ENCODE measurements around the gene NEK3. TPM values are rescaled to one million over a fixed set of nuclear protein-coding genes. Genes with fewer than 3 reads are reported as not detected.

NEK3 gene
- total and polyA plus RNA-seq, 4 donors = 3.0 to 4.4 (median 3.9) TPM

DNA sequence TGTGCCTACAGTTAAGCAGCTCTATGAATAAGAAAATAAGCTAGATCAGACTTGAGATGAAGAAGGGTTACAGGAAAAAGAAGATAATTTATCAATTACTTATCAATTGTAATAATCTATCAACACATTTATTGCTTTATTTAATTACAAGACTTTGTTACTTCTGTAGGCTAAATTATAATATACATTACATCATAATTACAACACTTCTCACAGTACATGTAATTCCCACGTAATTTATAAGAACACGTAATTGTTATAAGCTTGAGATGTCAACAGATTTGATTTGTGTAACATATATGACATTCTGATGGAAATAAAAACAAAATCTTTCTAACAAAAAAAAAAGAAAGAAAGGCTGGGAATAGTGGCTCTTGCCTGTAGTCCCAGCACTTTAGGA lies 67.3 kb downstream of the NEK3 start:
- TF ChIP-seq SP1 (IDR thresholded peaks at IDR 0.05) = no peak
- TF ChIP-seq, protein P1, sequence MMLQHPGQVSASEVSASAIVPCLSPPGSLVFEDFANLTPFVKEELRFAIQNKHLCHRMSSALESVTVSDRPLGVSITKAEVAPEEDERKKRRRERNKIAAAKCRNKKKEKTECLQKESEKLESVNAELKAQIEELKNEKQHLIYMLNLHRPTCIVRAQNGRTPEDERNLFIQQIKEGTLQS (IDR thresholded peaks at IDR 0.05) = no peak
- TF ChIP-seq, protein P2, sequence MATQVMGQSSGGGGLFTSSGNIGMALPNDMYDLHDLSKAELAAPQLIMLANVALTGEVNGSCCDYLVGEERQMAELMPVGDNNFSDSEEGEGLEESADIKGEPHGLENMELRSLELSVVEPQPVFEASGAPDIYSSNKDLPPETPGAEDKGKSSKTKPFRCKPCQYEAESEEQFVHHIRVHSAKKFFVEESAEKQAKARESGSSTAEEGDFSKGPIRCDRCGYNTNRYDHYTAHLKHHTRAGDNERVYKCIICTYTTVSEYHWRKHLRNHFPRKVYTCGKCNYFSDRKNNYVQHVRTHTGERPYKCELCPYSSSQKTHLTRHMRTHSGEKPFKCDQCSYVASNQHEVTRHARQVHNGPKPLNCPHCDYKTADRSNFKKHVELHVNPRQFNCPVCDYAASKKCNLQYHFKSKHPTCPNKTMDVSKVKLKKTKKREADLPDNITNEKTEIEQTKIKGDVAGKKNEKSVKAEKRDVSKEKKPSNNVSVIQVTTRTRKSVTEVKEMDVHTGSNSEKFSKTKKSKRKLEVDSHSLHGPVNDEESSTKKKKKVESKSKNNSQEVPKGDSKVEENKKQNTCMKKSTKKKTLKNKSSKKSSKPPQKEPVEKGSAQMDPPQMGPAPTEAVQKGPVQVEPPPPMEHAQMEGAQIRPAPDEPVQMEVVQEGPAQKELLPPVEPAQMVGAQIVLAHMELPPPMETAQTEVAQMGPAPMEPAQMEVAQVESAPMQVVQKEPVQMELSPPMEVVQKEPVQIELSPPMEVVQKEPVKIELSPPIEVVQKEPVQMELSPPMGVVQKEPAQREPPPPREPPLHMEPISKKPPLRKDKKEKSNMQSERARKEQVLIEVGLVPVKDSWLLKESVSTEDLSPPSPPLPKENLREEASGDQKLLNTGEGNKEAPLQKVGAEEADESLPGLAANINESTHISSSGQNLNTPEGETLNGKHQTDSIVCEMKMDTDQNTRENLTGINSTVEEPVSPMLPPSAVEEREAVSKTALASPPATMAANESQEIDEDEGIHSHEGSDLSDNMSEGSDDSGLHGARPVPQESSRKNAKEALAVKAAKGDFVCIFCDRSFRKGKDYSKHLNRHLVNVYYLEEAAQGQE (IDR thresholded peaks at IDR 0.05) = no peak
- 95% methylated on average over 2 of the region's 2 CpGs for WGBS
- H3K4me1 ChIP-seq (ENCODE audit: control insufficient read depth in 4 of 4, insufficient read depth in 4 of 4, low read length in 3 of 4) = peaks cover 0 to 2% (median under 1%) of the 10 kb centered on the region in 4 donors

DNA sequence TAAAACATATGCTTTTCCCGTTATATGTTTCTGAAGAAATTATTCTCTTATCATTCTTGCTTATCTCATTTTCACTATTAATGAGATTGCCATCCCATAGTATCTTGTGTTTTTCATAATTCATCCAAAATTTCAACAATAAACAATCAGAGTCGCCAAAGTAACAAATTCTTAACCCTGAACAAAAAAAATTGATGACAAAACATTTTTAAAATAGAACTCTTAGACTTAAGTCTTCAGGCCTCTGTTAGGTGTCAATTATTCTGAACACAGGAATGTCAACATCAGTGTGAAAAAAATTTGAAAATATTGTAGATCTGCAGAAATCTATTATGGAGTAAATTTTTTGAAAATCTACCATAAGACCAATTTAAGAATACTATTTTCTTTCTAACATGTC lies 67.9 kb downstream of the NEK3 start:
- H3K27me3 ChIP-seq (ENCODE audit: control insufficient read depth in 4 of 4, insufficient read depth in 4 of 4, low read length in 3 of 4) = no peaks in the 10 kb centered on the region
- no peak for DNase-seq (ENCODE audit: low spot score)
- peaks cover 0 to 2% (median under 1%) of the 10 kb centered on the region in 4 donors for H3K4me1 ChIP-seq (ENCODE audit: control insufficient read depth in 4 of 4, insufficient read depth in 4 of 4, low read length in 3 of 4)
- no peaks in the 10 kb centered on the region for H3K9me3 ChIP-seq (ENCODE audit: control insufficient read depth in 4 of 4, low read length in 3 of 4)
- TF ChIP-seq FOXA1 (IDR thresholded peaks at IDR 0.05) (no peak), JUND (IDR thresholded peaks at IDR 0.05) (no peak), TAF1 (conservative IDR thresholded peaks at IDR 0.05) (no peak), GABPA (IDR thresholded peaks at IDR 0.05 in 1 of 2, conservative IDR thresholded peaks at IDR 0.05 in 1 of 2) (no peak), HNF4G (IDR thresholded peaks at IDR 0.05) (no peak), RAD21 (IDR thresholded peaks at IDR 0.05) (no peak), HNF4A (conservative IDR thresholded peaks at IDR 0.05) (no peak), SP1 (IDR thresholded peaks at IDR 0.05) (no peak), NR2F2 (IDR thresholded peaks at IDR 0.05) (no peak), FOXA2 (IDR thresholded peaks at IDR 0.05) (no peak), YY1 (IDR thresholded peaks at IDR 0.05) (no peak)
- TF ChIP-seq, protein P1 (IDR thresholded peaks at IDR 0.05) = no peak
- TF ChIP-seq, protein P3, sequence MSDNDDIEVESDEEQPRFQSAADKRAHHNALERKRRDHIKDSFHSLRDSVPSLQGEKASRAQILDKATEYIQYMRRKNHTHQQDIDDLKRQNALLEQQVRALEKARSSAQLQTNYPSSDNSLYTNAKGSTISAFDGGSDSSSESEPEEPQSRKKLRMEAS (IDR thresholded peaks at IDR 0.05) = no peak
- TF ChIP-seq, protein P2 (IDR thresholded peaks at IDR 0.05) = no peak
- TF ChIP-seq, protein P4, sequence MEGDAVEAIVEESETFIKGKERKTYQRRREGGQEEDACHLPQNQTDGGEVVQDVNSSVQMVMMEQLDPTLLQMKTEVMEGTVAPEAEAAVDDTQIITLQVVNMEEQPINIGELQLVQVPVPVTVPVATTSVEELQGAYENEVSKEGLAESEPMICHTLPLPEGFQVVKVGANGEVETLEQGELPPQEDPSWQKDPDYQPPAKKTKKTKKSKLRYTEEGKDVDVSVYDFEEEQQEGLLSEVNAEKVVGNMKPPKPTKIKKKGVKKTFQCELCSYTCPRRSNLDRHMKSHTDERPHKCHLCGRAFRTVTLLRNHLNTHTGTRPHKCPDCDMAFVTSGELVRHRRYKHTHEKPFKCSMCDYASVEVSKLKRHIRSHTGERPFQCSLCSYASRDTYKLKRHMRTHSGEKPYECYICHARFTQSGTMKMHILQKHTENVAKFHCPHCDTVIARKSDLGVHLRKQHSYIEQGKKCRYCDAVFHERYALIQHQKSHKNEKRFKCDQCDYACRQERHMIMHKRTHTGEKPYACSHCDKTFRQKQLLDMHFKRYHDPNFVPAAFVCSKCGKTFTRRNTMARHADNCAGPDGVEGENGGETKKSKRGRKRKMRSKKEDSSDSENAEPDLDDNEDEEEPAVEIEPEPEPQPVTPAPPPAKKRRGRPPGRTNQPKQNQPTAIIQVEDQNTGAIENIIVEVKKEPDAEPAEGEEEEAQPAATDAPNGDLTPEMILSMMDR (IDR thresholded peaks at IDR 0.05; ENCODE audit: low read depth, low read length, missing input control) = no peak
- no peak overlapping the region for H3K9ac ChIP-seq (ENCODE audit: low read depth in 1 of 2, low read length in 2 of 2)
- no peak overlapping the region for H3K4me3 ChIP-seq (ENCODE audit: low read depth in 1 of 3, low read length in 3 of 3)
- no peaks in the 10 kb centered on the region for H3K36me3 ChIP-seq (ENCODE audit: control insufficient read depth in 4 of 4, insufficient read depth in 3 of 4, low read depth in 1 of 4, low read length in 3 of 4)
- WGBS = 84% methylated on average over 2 of the region's 2 CpGs
- no peak overlapping the region for H3K27ac ChIP-seq (ENCODE audit: low read depth in 1 of 2, low read length in 2 of 2)

More for the DNA sequence above, 67.3 kb downstream of the NEK3 start:
- Histone ChIP-seq H3K4me3 (ENCODE audit: low read depth in 1 of 3, low read length in 3 of 3) (no peak overlapping the region), H3K9me3 (ENCODE audit: control insufficient read depth in 4 of 4, low read length in 3 of 4) (no peaks in the 10 kb centered on the region), H3K27me3 (ENCODE audit: control insufficient read depth in 4 of 4, insufficient read depth in 4 of 4, low read length in 3 of 4) (no peaks in the 10 kb centered on the region), H3K9ac (ENCODE audit: low read depth in 1 of 2, low read length in 2 of 2) (no peak overlapping the region), H3K27ac (ENCODE audit: low read depth in 1 of 2, low read length in 2 of 2) (no peak overlapping the region), H3K36me3 (ENCODE audit: control insufficient read depth in 4 of 4, insufficient read depth in 3 of 4, low read depth in 1 of 4, low read length in 3 of 4) (no peaks in the 10 kb centered on the region)
- no peak for DNase-seq (ENCODE audit: low spot score)
